Left lung (tissue), 10 donors: ENCODE measurements around the gene GPHN. TPM values are rescaled to one million over a fixed set of nuclear protein-coding genes. Genes with fewer than 3 reads are reported as not detected.

Experiments used
- ATAC-seq: fragments of 200-7000 bp; cut with Tn5 transposase; one replicate; pipeline ENCODE4 v1.9.1; 2020; ENCODE audit warnings: moderate library complexity
- DNase-seq, 4 donors: peaks; one replicate each; pipeline ENCODE4 v3.0.0-alpha.2; 2013 to 2020
- H3K27ac ChIP-seq, 2 donors: fragments of 200-600 bp; sonication (generic) in 1 of 2; one replicate each; pipeline versions ENCODE4 v1.5.0 to v1.8.0; 2020 to 2021
- H3K27me3 ChIP-seq, 2 donors: fragments of 200-600 bp; sonication (generic) in 1 of 2; one replicate each; pipeline versions ENCODE4 v1.5.0 to v1.8.0; 2020 to 2021
- H3K36me3 ChIP-seq, 2 donors: fragments of 200-600 bp; sonication (generic) in 1 of 2; one replicate each; pipeline versions ENCODE4 v1.5.0 to v1.8.0; 2020 to 2021
- H3K4me1 ChIP-seq, 2 donors: fragments of 200-600 bp; one replicate each; pipeline ENCODE4 v1.8.0; 2021
- H3K4me3 ChIP-seq, 2 donors: fragments of 200-600 bp; sonication (generic) in 1 of 2; one replicate each; pipeline versions ENCODE4 v1.5.0 to v1.8.0; 2020 to 2021; ENCODE audit warnings: mild to moderate bottlenecking in 1 of 2
- H3K9me3 ChIP-seq, 2 donors: fragments of 200-600 bp; sonication (generic) in 1 of 2; one replicate each; pipeline versions ENCODE4 v1.5.0 to v1.8.0; 2020 to 2021
- intact Hi-C, 2 donors: fragments of 100-400 bp; cut with DNase I; formaldehyde crosslinking; loops; one replicate each; pipeline versions ENCODE4 v1.11.2 to v1.14.2; 2022
- polyA plus RNA-seq, 6 donors: library from polyadenylated mRNA; unstranded; fragments of 120-200 nt; gene quantifications; one replicate each; pipeline ENCODE4 v1.2.1, GENCODE V29; 2013; ENCODE audit not compliant: insufficient read length in 6 of 6
- total RNA-seq, 2 donors: library from RNA; stranded (reverse); fragmentation: NEBNext Ultra II Directional; extraction: Animal tissue kit (Norgen Biotek cat#: 25700); gene quantifications; one replicate each; pipeline ENCODE4 v1.2.1, GENCODE V29; 2021
- TF ChIP-seq, protein P1 (sequence below), 2 donors: fragments of 200-600 bp; sonication (generic) in 1 of 2; IDR thresholded peaks; one replicate each; pipeline versions ENCODE4 v1.5.0 to v1.8.0; 2021; ENCODE audit warnings: antibody characterized with exemption in 2 of 2
- donor health status: DM: no; HTN: yes; CAD: no.
- donor health status: DM: no; HTN: no; CAD: no.

The GPHN gene
- total and polyA plus RNA-seq, 8 donors, result 22.6 to 31.1 (median 25.7) TPM

DNA sequence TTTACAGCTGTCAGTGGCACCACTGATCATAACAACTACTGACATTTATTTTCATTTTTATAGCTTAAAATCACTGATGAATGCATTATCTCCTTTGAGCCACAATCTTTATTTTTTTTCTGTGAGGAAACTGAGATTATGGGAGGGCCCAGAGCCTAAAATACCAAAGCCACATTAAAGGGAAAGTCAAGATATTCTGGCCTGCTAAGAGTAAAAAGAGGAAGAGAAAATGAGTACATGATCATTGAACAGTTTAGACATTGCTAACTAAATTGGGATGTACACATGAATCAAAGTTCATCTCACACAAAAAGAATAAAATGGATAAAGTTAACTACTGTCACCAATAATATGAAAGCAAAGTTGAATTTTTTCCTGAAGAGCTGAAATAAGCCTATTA is 510.8 kb downstream of the GPHN start:
- Histone ChIP-seq H3K4me1 (no peaks in the 10 kb centered on the region), H3K27me3 (no peaks in the 10 kb centered on the region), H3K36me3 (no peaks in the 10 kb centered on the region), H3K9me3 (no peaks in the 10 kb centered on the region), H3K27ac (no peak overlapping the region), H3K4me3 (no peak overlapping the region)
- no peak for ATAC-seq
- TF ChIP-seq, protein P1, sequence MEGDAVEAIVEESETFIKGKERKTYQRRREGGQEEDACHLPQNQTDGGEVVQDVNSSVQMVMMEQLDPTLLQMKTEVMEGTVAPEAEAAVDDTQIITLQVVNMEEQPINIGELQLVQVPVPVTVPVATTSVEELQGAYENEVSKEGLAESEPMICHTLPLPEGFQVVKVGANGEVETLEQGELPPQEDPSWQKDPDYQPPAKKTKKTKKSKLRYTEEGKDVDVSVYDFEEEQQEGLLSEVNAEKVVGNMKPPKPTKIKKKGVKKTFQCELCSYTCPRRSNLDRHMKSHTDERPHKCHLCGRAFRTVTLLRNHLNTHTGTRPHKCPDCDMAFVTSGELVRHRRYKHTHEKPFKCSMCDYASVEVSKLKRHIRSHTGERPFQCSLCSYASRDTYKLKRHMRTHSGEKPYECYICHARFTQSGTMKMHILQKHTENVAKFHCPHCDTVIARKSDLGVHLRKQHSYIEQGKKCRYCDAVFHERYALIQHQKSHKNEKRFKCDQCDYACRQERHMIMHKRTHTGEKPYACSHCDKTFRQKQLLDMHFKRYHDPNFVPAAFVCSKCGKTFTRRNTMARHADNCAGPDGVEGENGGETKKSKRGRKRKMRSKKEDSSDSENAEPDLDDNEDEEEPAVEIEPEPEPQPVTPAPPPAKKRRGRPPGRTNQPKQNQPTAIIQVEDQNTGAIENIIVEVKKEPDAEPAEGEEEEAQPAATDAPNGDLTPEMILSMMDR (IDR thresholded peaks at IDR 0.05), result no peak
- intact Hi-C loops, result no loop called here
- no peak for DNase-seq

DNA sequence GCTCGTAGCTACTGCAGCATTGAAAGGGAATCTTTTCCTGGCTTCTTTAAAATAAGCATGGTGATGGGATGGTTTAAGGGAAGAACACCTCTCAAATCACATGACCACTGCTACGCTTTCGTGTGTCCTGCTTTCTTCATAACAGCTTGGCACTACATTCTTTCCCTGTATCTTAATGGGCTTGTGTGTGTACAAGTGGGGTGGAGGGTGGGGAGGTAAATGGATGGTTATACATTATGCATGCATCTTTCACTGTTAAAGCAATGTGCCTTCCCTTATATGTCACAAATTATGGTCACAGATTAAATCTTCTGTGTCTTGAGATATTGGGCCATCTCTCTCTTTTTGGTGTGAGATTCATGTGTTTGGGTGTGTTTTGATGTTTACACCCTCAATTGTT is 511.8 kb downstream of the GPHN start:
- H3K27me3 ChIP-seq, result no peaks in the 10 kb centered on the region
- ATAC-seq, result no peak
- H3K9me3 ChIP-seq, result peaks cover 0 to 7% of the 10 kb centered on the region in 2 donors
- intact Hi-C loops, result no loop called here
- TF ChIP-seq, protein P1 (IDR thresholded peaks at IDR 0.05), result no peak
- H3K4me1 ChIP-seq, result no peaks in the 10 kb centered on the region
- H3K27ac ChIP-seq, result no peak overlapping the region
- H3K36me3 ChIP-seq, result peaks cover 0 to 5% of the 10 kb centered on the region in 2 donors
- no peak overlapping the region for H3K4me3 ChIP-seq
- no peak for DNase-seq

DNA sequence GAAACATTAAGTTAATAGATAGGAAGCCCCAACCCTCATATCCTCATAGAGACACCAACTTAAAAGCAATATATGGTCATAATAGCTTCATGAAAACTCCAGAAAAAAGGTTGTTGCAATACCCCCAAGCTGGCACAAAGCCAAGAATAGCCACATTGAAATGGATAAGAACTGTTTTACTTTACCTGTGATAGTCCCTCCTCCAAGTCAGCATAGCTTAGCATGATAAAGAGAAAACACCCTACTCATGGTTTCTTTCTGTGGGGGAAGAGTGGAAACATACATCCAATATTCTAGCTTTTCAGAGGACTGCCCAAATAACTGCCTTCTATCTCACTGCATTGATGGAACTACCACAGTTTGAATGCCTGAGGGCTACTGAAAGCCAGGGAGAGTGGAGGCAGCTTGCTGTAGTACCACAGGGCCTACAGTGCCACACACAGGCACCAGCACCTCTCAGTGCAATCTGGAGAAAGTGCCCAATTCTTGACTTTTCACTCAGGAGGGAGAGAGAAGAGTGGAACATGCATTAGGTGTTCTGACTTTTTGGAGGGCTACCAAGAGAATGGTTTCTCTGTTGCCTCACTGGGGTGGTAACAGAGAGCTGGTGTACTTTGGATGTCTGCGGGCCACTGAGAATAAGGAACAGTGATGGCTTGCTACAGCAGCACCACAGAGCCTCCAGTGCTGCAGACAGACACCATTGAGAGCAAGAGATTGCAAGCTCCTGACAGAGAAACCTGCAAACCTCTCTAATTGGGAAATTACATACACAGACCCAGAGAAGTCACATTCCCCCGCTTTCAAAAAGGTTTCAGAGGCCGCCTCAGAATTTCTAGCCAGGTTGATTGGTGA is 524.2 kb downstream of the GPHN start:
- Histone ChIP-seq H3K27me3 (no peaks in the 10 kb centered on the region), H3K4me1 (no peaks in the 10 kb centered on the region), H3K36me3 (peaks cover 0 to 6% of the 10 kb centered on the region in 2 donors), H3K27ac (no peak overlapping the region), H3K9me3 (peaks cover 0 to 8% of the 10 kb centered on the region in 2 donors), H3K4me3 (no peak overlapping the region)
- no peak for DNase-seq
- TF ChIP-seq, protein P1 (IDR thresholded peaks at IDR 0.05), result no peak
- ATAC-seq, result no peak
- intact Hi-C loops, result no loop called here

DNA sequence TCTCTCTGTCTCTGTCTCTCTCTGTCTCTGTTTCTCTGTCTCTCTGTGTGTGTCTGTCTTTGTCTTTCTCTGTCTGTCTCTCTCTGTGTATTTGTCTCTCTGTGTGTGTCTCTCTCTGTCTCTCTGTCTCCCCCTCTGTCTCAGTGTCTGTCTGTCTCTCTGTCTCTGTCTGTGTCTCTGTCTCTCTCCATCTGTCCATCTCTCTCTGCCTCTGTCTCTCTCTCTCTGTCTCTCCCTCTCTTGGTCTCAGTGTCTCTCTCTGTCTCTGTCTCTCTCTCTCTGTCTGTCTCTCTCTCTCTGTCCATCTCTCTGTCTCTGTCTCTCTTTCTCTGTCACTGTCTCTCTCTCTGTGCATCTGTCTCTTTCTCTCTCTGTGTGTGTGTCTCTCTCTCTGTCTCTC is 537.5 kb downstream of the GPHN start:
- TF ChIP-seq, protein P1 (IDR thresholded peaks at IDR 0.05), result no peak
- Histone ChIP-seq H3K4me3 (no peak overlapping the region), H3K4me1 (no peaks in the 10 kb centered on the region), H3K9me3 (peaks cover 0 to 10% of the 10 kb centered on the region in 2 donors), H3K27me3 (no peaks in the 10 kb centered on the region), H3K36me3 (no peaks in the 10 kb centered on the region), H3K27ac (no peak overlapping the region)
- intact Hi-C loops, result no loop called here
- DNase-seq, result no peak
- ATAC-seq, result no peak

DNA sequence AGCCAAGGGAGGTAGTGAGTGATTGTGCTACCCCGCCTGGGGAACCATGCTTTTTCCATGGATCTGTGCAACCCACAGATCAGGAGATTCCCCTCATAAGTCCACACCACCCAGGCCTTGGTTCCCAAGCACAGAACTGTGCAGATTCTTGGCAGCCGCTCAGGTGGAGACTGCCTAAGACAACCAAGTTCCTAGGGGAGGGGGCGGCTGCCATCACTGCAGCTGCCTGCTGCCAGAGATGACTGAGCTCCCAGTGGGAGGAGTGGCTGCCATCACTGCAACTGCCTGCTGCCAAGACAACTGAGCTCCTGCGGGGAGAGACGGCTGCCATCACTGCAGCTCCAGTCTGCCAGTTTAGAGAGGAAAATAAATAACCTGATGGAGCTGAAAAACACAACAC is 542.9 kb downstream of the GPHN start:
- Histone ChIP-seq H3K4me3 (no peak overlapping the region), H3K36me3 (no peaks in the 10 kb centered on the region), H3K9me3 (peaks cover 0 to 4% of the 10 kb centered on the region in 2 donors), H3K4me1 (no peaks in the 10 kb centered on the region), H3K27me3 (no peaks in the 10 kb centered on the region), H3K27ac (no peak overlapping the region)
- intact Hi-C loops, result no loop called here
- DNase-seq, result no peak
- TF ChIP-seq, protein P1 (IDR thresholded peaks at IDR 0.05), result no peak
- no peak for ATAC-seq
